Keratinocyte (primary cell): ENCODE data around the gene PPRC1. TPM values are rescaled to one million over a fixed set of nuclear protein-coding genes. Genes with fewer than 3 reads are reported as not detected.

ENCODE experiments used
- DNase-seq: peaks from one replicate; pipeline ENCODE4 v3.0.0-alpha.2; 2011; ENCODE audit warnings: low read depth, missing footprints, low spot score
- FAIRE-seq: peaks from 2 replicates; lab custom pipeline; 2011; peaks lifted over from hg19 to GRCh38; lab: Jason Lieb, UNC
- H2AFZ ChIP-seq: 2 replicates; pipeline ENCODE4 v1.6.0; 2012; ENCODE audit warnings: low read length, control low read depth, inconsistent platforms; ENCODE audit not compliant: control insufficient read depth
- H3K27ac ChIP-seq: 2 replicates; pipeline ENCODE4 v1.5.1; 2011; ENCODE audit warnings: low read length; ENCODE audit not compliant: control insufficient read depth, insufficient read depth
- H3K27me3 ChIP-seq: 3 replicates; pipeline ENCODE4 v1.6.0; 2011; ENCODE audit warnings: low read length; ENCODE audit not compliant: control insufficient read depth, insufficient read depth; ENCODE audit errors: extremely low read depth
- H3K36me3 ChIP-seq, 2 experiments: 2 replicates in 1 of 2; 3 replicates in 1 of 2; pipeline ENCODE4 v1.5.1; 2011; ENCODE audit warnings: low read length in 2 of 2, mild to moderate bottlenecking in 1 of 2; ENCODE audit not compliant: control insufficient read depth in 2 of 2, insufficient read depth in 2 of 2; ENCODE audit errors: extremely low read depth in 1 of 2
- H3K4me1 ChIP-seq: 3 replicates; pipeline ENCODE4 v1.5.1; 2011; ENCODE audit warnings: low read length; ENCODE audit not compliant: control insufficient read depth, insufficient read depth; ENCODE audit errors: extremely low read depth
- H3K4me2 ChIP-seq: 3 replicates; pipeline ENCODE4 v1.6.0; 2011; ENCODE audit warnings: low read depth, low read length; ENCODE audit not compliant: control insufficient read depth, insufficient read depth; ENCODE audit errors: extremely low read depth
- H3K4me3 ChIP-seq, 3 experiments: fragments of 200-600 bp in 1 of 3; sonication (generic) in 1 of 3; 2 replicates in 2 of 3; 3 replicates in 1 of 3; pipeline ENCODE4 v1.5.1; 2011 to 2016; ENCODE audit warnings: low read length in 3 of 3, mild to moderate bottlenecking in 3 of 3, control low read depth in 2 of 3, inconsistent platforms in 1 of 3, low read depth in 1 of 3, mixed read lengths in 1 of 3, mixed run types in 1 of 3, moderate library complexity in 1 of 3; ENCODE audit not compliant: control insufficient read depth in 2 of 3, insufficient read depth in 2 of 3; ENCODE audit errors: extremely low read depth in 1 of 3
- H3K79me2 ChIP-seq: 2 replicates; pipeline ENCODE4 v1.6.0; 2012; ENCODE audit warnings: low read length; ENCODE audit not compliant: control insufficient read depth, insufficient read depth
- H3K9ac ChIP-seq: 3 replicates; pipeline ENCODE4 v1.6.0; 2011; ENCODE audit warnings: low read length; ENCODE audit not compliant: control insufficient read depth, insufficient read depth; ENCODE audit errors: extremely low read depth
- H3K9me1 ChIP-seq: 3 replicates; pipeline ENCODE4 v1.6.0; 2011; ENCODE audit warnings: low read length; ENCODE audit not compliant: control insufficient read depth, insufficient read depth; ENCODE audit errors: extremely low read depth
- H3K9me3 ChIP-seq: 2 replicates; pipeline ENCODE4 v1.5.1; 2012; ENCODE audit warnings: low read depth, low read length; ENCODE audit not compliant: control insufficient read depth
- H4K20me1 ChIP-seq: 3 replicates; pipeline ENCODE4 v1.6.0; 2011; ENCODE audit warnings: low read length; ENCODE audit not compliant: control insufficient read depth, insufficient read depth; ENCODE audit errors: extremely low read depth
- EZH2 ChIP-seq: IDR thresholded peaks from one replicate; pipeline ENCODE4 v1.6.1; 2012; ENCODE audit warnings: inconsistent platforms, mild to moderate bottlenecking, low read length, moderate library complexity
- dilution Hi-C: fragments of 300-500 bp; cut with MboI; formaldehyde crosslinking; loops from one replicate; pipeline ENCODE4 v1.7.0; 2020; ENCODE audit warnings: low sequenced_read_pairs; ENCODE audit not compliant: extremely low pct_ligation_motif_present
- polyA plus RNA-seq, 5 experiments: library from polyadenylated mRNA; depleted of rRNA in 3 of 5; stranded (reverse) in 3 of 5; stranded (forward) in 1 of 5; unstranded in 1 of 5; fragments of >200 nt; gene quantifications; 1 replicate in 1 of 5; 2 replicates in 3 of 5; 3 replicates in 1 of 5; pipeline versions ENCODE4 v1.2.1 to v1.2.3, GENCODE V29; 2011 to 2012; ENCODE audit warnings: missing spikeins in 2 of 5, low read depth in 1 of 5, low replicate concordance in 1 of 5
- TF ChIP-seq, protein P1 (sequence below), 3 experiments: IDR thresholded peaks in 1 of 3; conservative IDR thresholded peaks in 1 of 3; optimal IDR thresholded peaks in 1 of 3; 2 replicates in 2 of 3; 3 replicates in 1 of 3; pipeline versions ENCODE3 to v1.5.1; 2011; ENCODE audit warnings: low read length in 3 of 3, mild to moderate bottlenecking in 3 of 3, moderate library complexity in 2 of 3, control low read depth in 1 of 3, inconsistent platforms in 1 of 3; ENCODE audit not compliant: insufficient read depth in 2 of 3; ENCODE audit errors: extremely low read depth in 1 of 3

Gene PPRC1
- polyA plus RNA-seq, 1 donor (not counting 4 experiments of a cell fraction or from before 2014, with no cell fraction given) = 17.9 TPM

DNA sequence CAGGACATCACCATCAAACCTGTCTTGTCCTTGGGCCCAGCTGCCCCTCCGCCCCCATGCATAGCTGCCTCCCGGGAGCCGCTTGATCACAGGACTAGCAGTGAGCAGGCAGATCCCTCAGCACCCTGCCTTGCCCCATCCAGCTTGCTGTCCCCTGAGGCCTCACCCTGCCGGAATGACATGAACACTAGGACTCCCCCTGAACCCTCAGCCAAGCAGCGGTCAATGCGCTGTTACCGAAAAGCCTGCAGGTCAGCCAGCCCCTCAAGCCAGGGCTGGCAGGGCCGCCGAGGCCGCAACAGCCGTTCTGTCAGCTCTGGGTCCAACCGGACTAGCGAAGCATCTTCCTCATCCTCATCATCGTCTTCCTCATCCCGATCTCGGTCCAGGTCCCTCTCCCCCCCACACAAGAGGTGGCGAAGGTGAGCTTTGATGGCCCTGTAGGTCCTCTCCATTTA is 14.2 kb downstream of the PPRC1 start:
- no peak for DNase-seq
- Histone ChIP-seq H3K9me1 (no peaks in the 10 kb centered on the region), H3K4me3 (no peak overlapping the region), H2AFZ (no peak overlapping the region), H3K27me3 (no peaks in the 10 kb centered on the region), H3K27ac (no peak overlapping the region), H3K9me3 (no peaks in the 10 kb centered on the region), H4K20me1 (peaks cover 26% of the 10 kb centered on the region), H3K79me2 (peaks cover 45% of the 10 kb centered on the region), H3K9ac (no peak overlapping the region), H3K4me1 (peaks cover 23% of the 10 kb centered on the region), H3K36me3 (peaks cover 41 to 53% of the 10 kb centered on the region in 2 experiments), H3K4me2 (no peak overlapping the region)
- dilution Hi-C loops = no loop called here
- FAIRE-seq = no peak
- no peak for TF ChIP-seq EZH2
- TF ChIP-seq, protein P1, sequence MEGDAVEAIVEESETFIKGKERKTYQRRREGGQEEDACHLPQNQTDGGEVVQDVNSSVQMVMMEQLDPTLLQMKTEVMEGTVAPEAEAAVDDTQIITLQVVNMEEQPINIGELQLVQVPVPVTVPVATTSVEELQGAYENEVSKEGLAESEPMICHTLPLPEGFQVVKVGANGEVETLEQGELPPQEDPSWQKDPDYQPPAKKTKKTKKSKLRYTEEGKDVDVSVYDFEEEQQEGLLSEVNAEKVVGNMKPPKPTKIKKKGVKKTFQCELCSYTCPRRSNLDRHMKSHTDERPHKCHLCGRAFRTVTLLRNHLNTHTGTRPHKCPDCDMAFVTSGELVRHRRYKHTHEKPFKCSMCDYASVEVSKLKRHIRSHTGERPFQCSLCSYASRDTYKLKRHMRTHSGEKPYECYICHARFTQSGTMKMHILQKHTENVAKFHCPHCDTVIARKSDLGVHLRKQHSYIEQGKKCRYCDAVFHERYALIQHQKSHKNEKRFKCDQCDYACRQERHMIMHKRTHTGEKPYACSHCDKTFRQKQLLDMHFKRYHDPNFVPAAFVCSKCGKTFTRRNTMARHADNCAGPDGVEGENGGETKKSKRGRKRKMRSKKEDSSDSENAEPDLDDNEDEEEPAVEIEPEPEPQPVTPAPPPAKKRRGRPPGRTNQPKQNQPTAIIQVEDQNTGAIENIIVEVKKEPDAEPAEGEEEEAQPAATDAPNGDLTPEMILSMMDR (optimal IDR thresholded peaks at IDR 0.05 in 1 of 3, IDR thresholded peaks at IDR 0.05 in 1 of 3, conservative IDR thresholded peaks at IDR 0.05 in 1 of 3; ENCODE audit: extremely low read depth in 1 of 3, insufficient read depth in 2 of 3, low read length in 3 of 3) = no peak

DNA sequence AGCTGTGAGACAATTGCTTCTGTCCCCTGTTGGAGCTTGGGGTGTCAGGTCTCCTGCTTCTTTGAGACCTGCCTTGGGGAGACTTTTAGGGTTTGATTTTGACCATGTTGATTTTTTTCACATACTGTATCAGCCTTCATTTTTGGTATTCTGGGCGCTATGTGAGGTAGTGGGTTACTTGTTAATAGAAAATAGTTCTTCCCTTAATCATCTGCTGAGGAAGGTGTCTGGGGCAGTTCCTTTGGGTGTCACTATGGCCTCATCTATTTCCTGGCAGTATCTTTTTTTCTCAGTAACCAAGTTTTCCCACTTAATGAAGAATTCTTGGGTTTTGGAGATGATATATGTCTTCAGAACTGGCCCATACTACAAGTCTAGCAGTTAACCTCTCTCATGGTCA is 14.7 kb downstream of the PPRC1 start:
- FAIRE-seq = no peak
- no peaks in the 10 kb centered on the region for H3K9me1 ChIP-seq
- H3K4me2 ChIP-seq = no peak overlapping the region
- DNase-seq = no peak
- H3K27ac ChIP-seq = no peak overlapping the region
- no peak overlapping the region for H3K4me3 ChIP-seq
- H2AFZ ChIP-seq = no peak overlapping the region
- dilution Hi-C loops = no loop called here
- H3K9me3 ChIP-seq = no peaks in the 10 kb centered on the region
- H3K36me3 ChIP-seq = peaks cover 41 to 53% of the 10 kb centered on the region in 2 experiments
- peaks cover 48% of the 10 kb centered on the region for H3K79me2 ChIP-seq
- H3K9ac ChIP-seq = no peak overlapping the region
- peaks cover 23% of the 10 kb centered on the region for H3K4me1 ChIP-seq
- no peaks in the 10 kb centered on the region for H3K27me3 ChIP-seq
- H4K20me1 ChIP-seq = peaks cover 26% of the 10 kb centered on the region
- no peak for TF ChIP-seq EZH2
- TF ChIP-seq, protein P1 (optimal IDR thresholded peaks at IDR 0.05 in 1 of 3, IDR thresholded peaks at IDR 0.05 in 1 of 3, conservative IDR thresholded peaks at IDR 0.05 in 1 of 3; ENCODE audit: extremely low read depth in 1 of 3, insufficient read depth in 2 of 3, low read length in 3 of 3) = no peak
